Trophoblast cell (in vitro differentiated cells and primary cell): ENCODE measurements around the gene NCOA4.

Experiments used
- DNase-seq, 2 donors: peaks; one replicate each; pipeline ENCODE4 v3.0.0-alpha.2; 2016
- H2AFZ ChIP-seq: 2 replicates; pipeline ENCODE4 v1.6.1; 2013; ENCODE audit warnings: low read length, moderate library complexity, mild to moderate bottlenecking; ENCODE audit not compliant: insufficient read depth, poor library complexity
- H2AK5ac ChIP-seq: 2 replicates; pipeline ENCODE4 v1.6.1; 2013; ENCODE audit warnings: mild to moderate bottlenecking, low read length
- H2BK120ac ChIP-seq: 2 replicates; pipeline ENCODE4 v1.6.1; 2013; ENCODE audit warnings: low read length, mild to moderate bottlenecking, moderate library complexity; ENCODE audit not compliant: insufficient read depth, poor library complexity
- H2BK12ac ChIP-seq: 2 replicates; pipeline ENCODE4 v1.6.1; 2013; ENCODE audit warnings: mild to moderate bottlenecking, low read length, moderate library complexity
- H2BK5ac ChIP-seq: 2 replicates; pipeline ENCODE4 v1.6.1; 2013; ENCODE audit warnings: low read length, low read depth, moderate library complexity, mild to moderate bottlenecking; ENCODE audit not compliant: poor library complexity
- H3K14ac ChIP-seq: 2 replicates; pipeline ENCODE4 v1.6.1; 2013; ENCODE audit warnings: mild to moderate bottlenecking, low read length
- H3K18ac ChIP-seq: 2 replicates; pipeline ENCODE4 v1.6.1; 2013; ENCODE audit warnings: mild to moderate bottlenecking, low read length
- H3K23ac ChIP-seq: 2 replicates; pipeline ENCODE4 v1.6.1; 2013; ENCODE audit warnings: low read length
- H3K27ac ChIP-seq: 2 replicates; pipeline ENCODE4 v1.5.1; 2013; ENCODE audit warnings: low read depth, mild to moderate bottlenecking, inconsistent platforms, low read length, moderate library complexity
- H3K27me3 ChIP-seq: 2 replicates; pipeline ENCODE4 v1.6.1; 2013; ENCODE audit warnings: inconsistent platforms, mild to moderate bottlenecking, low read length, moderate library complexity; ENCODE audit not compliant: insufficient read depth
- H3K36me3 ChIP-seq, 2 experiments: 1 replicate in 1 of 2; 2 replicates in 1 of 2; pipeline ENCODE4 v1.6.1; 2013; ENCODE audit warnings: low read length in 2 of 2, mild to moderate bottlenecking in 2 of 2, moderate library complexity in 1 of 2; ENCODE audit not compliant: insufficient read depth in 2 of 2, control insufficient read depth in 1 of 2
- H3K4ac ChIP-seq: 2 replicates; pipeline ENCODE4 v1.6.1; 2013; ENCODE audit warnings: low read depth, mild to moderate bottlenecking, low read length, moderate library complexity
- H3K4me1 ChIP-seq, 2 experiments: 1 replicate in 1 of 2; 2 replicates in 1 of 2; pipeline ENCODE4 v1.6.1; 2013; ENCODE audit warnings: low read length in 2 of 2, mild to moderate bottlenecking in 2 of 2, moderate library complexity in 1 of 2; ENCODE audit not compliant: insufficient read depth in 2 of 2, control insufficient read depth in 1 of 2
- H3K4me2 ChIP-seq: 2 replicates; pipeline ENCODE4 v1.6.1; 2013; ENCODE audit warnings: inconsistent platforms, mild to moderate bottlenecking, low read length, moderate library complexity
- H3K4me3 ChIP-seq: 2 replicates; pipeline ENCODE4 v1.5.1; 2013; ENCODE audit warnings: mild to moderate bottlenecking, low read depth, low read length, inconsistent platforms
- H3K79me1 ChIP-seq: one replicate; pipeline ENCODE4 v1.6.1; 2013; ENCODE audit warnings: low read length
- H3K79me2 ChIP-seq: 2 replicates; pipeline ENCODE4 v1.6.1; 2013; ENCODE audit warnings: low read length, mild to moderate bottlenecking; ENCODE audit not compliant: control insufficient read depth, insufficient read depth, poor library complexity
- H3K9ac ChIP-seq: 2 replicates; pipeline ENCODE4 v1.6.1; 2013; ENCODE audit warnings: mild to moderate bottlenecking, low read length
- H3K9me3 ChIP-seq: 2 replicates; pipeline ENCODE4 v1.6.1; 2013; ENCODE audit warnings: low read depth, mild to moderate bottlenecking, control low read depth, inconsistent platforms, low read length; ENCODE audit not compliant: insufficient read depth
- H4K12ac ChIP-seq: 2 replicates; pipeline ENCODE4 v1.6.1; 2013; ENCODE audit warnings: low read depth, mild to moderate bottlenecking, low read length, moderate library complexity
- H4K8ac ChIP-seq: 2 replicates; pipeline ENCODE4 v1.6.1; 2013; ENCODE audit warnings: low read depth, mild to moderate bottlenecking, low read length, moderate library complexity
- H4K91ac ChIP-seq: one replicate; pipeline ENCODE4 v1.6.1; 2013; ENCODE audit warnings: low read depth, mild to moderate bottlenecking, low read length, moderate library complexity
- WGBS: extraction: QIAGEN DNeasy Blood & Tissue Kit; methylation state at CpG from one replicate; pipeline ENCODE4 v1.1.7; 2013; ENCODE audit warnings: missing lambda C conversion rate; ENCODE audit not compliant: insufficient read length, insufficient coverage; ENCODE audit errors: extremely low coverage; 5-methylcytosine and 5-hydroxymethylcytosine counted together

Gene NCOA4

GRCh38 chr10:46020344-46020657 is 10.1 kb downstream of the NCOA4 start:
- Histone ChIP-seq H4K12ac (no peak overlapping the region), H3K36me3 (peaks cover 6 to 11% of the 10 kb centered on the region in 2 experiments), H3K79me2 (peaks cover 12% of the 10 kb centered on the region), H3K18ac (no peak overlapping the region), H3K4me3 (no peak overlapping the region), H3K27ac (no peak overlapping the region), H3K4me1 (peaks cover 0 to 3% of the 10 kb centered on the region in 2 experiments), H2AK5ac (no peak overlapping the region), H3K14ac (no peak overlapping the region), H3K23ac (no peak overlapping the region), H3K9me3 (no peaks in the 10 kb centered on the region), H2BK12ac (no peak overlapping the region), H4K91ac (no peak overlapping the region), H3K4me2 (no peak overlapping the region), H3K4ac (peak overlapping the region; percentile 51), H2BK120ac (no peak overlapping the region), H3K9ac (no peak overlapping the region), H4K8ac (no peak overlapping the region), H3K27me3 (no peaks in the 10 kb centered on the region), H2BK5ac (no peak overlapping the region), H3K79me1 (peaks cover 2% of the 10 kb centered on the region), H2AFZ (no peak overlapping the region)
- WGBS = no CpG with 5 or more reads among the region's 3 CpGs
- no peak for DNase-seq

DNA sequence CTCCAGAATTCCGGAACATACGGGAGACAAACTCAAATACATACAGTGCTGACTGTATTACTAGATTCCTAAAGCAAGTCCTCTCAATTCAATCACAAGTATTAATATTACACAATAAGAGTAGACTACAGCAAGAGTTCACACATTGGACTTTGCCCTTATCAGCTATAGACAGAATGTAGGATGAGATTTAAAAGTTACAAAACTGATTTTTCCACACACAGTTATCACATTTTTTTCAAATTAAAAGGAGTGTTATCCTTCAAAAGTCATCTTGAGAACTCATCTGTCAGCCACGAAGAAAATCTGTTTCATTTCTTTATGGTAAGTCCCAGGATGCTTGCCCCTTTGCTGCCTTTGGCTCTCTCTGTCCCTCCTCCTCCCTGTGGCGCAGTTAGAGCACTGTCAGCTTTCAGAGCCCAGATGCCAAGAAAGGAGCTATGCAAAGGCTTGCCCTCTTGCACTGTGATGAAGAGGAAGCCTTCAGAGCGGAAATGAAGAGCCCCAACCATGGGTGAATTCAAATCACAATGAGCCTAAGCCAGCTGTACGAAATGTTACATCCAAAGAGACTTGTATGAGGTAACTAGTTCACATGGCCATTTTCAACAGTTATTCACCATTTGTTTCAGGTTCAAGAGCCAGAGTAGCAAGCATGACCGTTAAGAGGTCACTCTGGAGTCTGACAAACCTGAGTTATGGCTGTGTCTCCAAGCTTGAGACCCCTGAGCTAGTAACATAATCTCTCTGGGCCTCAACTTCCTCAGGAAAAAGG is 10.7 kb downstream of the NCOA4 start:
- Histone ChIP-seq H3K79me2 (peaks cover 12% of the 10 kb centered on the region), H3K4me3 (no peak overlapping the region), H3K4me2 (no peak overlapping the region), H3K27me3 (no peaks in the 10 kb centered on the region), H2BK120ac (no peak overlapping the region), H4K91ac (no peak overlapping the region), H4K8ac (no peak overlapping the region), H4K12ac (no peak overlapping the region), H2BK12ac (no peak overlapping the region), H3K27ac (no peak overlapping the region), H3K14ac (no peak overlapping the region), H3K79me1 (peaks cover 2% of the 10 kb centered on the region), H2AK5ac (no peak overlapping the region), H3K4me1 (peaks cover 0 to 3% of the 10 kb centered on the region in 2 experiments), H2BK5ac (no peak overlapping the region), H3K9me3 (no peaks in the 10 kb centered on the region), H3K18ac (no peak overlapping the region), H3K4ac (peak overlapping the region; percentile 51), H3K23ac (no peak overlapping the region), H3K36me3 (peaks cover 8 to 14% of the 10 kb centered on the region in 2 experiments), H2AFZ (no peak overlapping the region), H3K9ac (no peak overlapping the region)
- DNase-seq = peak; percentile 37 to 67
- no CpG with 5 or more reads among the region's 7 CpGs for WGBS

GRCh38 chr10:46019177-46019528 is 11.3 kb downstream of the NCOA4 start:
- peaks cover 9 to 17% of the 10 kb centered on the region in 2 experiments for H3K36me3 ChIP-seq
- H3K27ac ChIP-seq = no peak overlapping the region
- no peak overlapping the region for H4K91ac ChIP-seq
- H2BK5ac ChIP-seq = no peak overlapping the region
- peak overlapping the region; percentile 56 for H3K9ac ChIP-seq
- H4K8ac ChIP-seq = no peak overlapping the region
- no peak overlapping the region for H2BK120ac ChIP-seq
- WGBS = no CpG with 5 or more reads among the region's 3 CpGs
- H3K9me3 ChIP-seq = no peaks in the 10 kb centered on the region
- H3K79me1 ChIP-seq = peaks cover 2% of the 10 kb centered on the region
- peaks cover 0 to 3% of the 10 kb centered on the region in 2 experiments for H3K4me1 ChIP-seq
- no peak overlapping the region for H3K4me3 ChIP-seq
- no peak overlapping the region for H3K23ac ChIP-seq
- no peak overlapping the region for H2AFZ ChIP-seq
- peak overlapping the region; percentile 43 for H3K4ac ChIP-seq
- H2BK12ac ChIP-seq = no peak overlapping the region
- no peaks in the 10 kb centered on the region for H3K27me3 ChIP-seq
- DNase-seq = peak in 1 of 2 donors; percentile 34
- H3K14ac ChIP-seq = no peak overlapping the region
- peaks cover 12% of the 10 kb centered on the region for H3K79me2 ChIP-seq
- H3K4me2 ChIP-seq = no peak overlapping the region
- H4K12ac ChIP-seq = no peak overlapping the region
- H3K18ac ChIP-seq = no peak overlapping the region
- no peak overlapping the region for H2AK5ac ChIP-seq

- H3K36me3 ChIP-seq = peaks cover 13 to 20% of the 10 kb centered on the region in 2 experiments
- H2AK5ac ChIP-seq = no peak overlapping the region
- H2BK5ac ChIP-seq = no peak overlapping the region
- H3K79me2 ChIP-seq = peaks cover 12% of the 10 kb centered on the region
- WGBS = no CpG with 5 or more reads among the region's 2 CpGs
- no peak overlapping the region for H3K4me2 ChIP-seq
- no peak overlapping the region for H2AFZ ChIP-seq
- H3K4me1 ChIP-seq = peaks cover 0 to 3% of the 10 kb centered on the region in 2 experiments
- no peak overlapping the region for H3K9ac ChIP-seq
- H3K27ac ChIP-seq = no peak overlapping the region
- no peak overlapping the region for H3K18ac ChIP-seq
- H2BK12ac ChIP-seq = no peak overlapping the region
- H3K9me3 ChIP-seq = no peaks in the 10 kb centered on the region
- no peak overlapping the region for H4K91ac ChIP-seq
- H3K23ac ChIP-seq = no peak overlapping the region
- peak overlapping the region; percentile 77 for H3K4ac ChIP-seq
- no peak overlapping the region for H2BK120ac ChIP-seq
- H3K27me3 ChIP-seq = no peaks in the 10 kb centered on the region
- no peak for DNase-seq
- no peak overlapping the region for H4K12ac ChIP-seq
- no peak overlapping the region for H4K8ac ChIP-seq
- H3K4me3 ChIP-seq = no peak overlapping the region
- peaks cover 2% of the 10 kb centered on the region for H3K79me1 ChIP-seq
- no peak overlapping the region for H3K14ac ChIP-seq
Measured at GRCh38 chr10:46018453-46019176, 11.8 kb downstream of the NCOA4 start.
